Measurements from ENCODE around the gene PNLIPRP3.

The PNLIPRP3 gene

DNA sequence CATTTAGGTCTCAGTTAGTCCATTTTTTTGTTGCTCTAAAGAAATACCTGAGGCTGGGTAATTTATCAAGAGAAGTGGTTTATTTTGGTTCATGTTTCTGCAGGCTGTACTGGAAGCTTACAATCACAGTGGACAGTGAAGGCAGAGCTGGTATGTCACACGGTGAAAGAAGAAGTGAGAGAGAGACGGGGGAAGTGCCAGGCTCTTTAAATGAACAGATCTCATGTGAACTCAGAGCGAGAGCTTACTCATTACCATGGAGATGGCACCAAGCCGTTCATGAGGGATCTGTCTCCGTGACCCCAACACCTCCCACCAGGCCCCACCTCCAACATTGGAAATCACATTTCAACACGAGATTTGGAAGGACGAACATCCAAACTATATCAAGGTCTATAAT, 18.9 kb upstream of the PNLIPRP3 start:
- FAIRE-seq = no peak
- TF ChIP-seq POLR2AphosphoS5 (IDR thresholded peaks at IDR 0.05; ENCODE audit: low read depth, low read length) (no peak), SPI1 (IDR thresholded peaks at IDR 0.05; ENCODE audit: low read depth, low read length) (peak; percentile 53; the same call in 1 of the 2 replicates), PAX5 (IDR thresholded peaks at IDR 0.05; ENCODE audit: insufficient read depth, low read length, severe bottlenecking) (no peak), TAF1 (IDR thresholded peaks at IDR 0.05; ENCODE audit: low read depth, low read length) (no peak), POU2F2 (IDR thresholded peaks at IDR 0.05; ENCODE audit: low read depth, low read length) (no peak), POLR2A (IDR thresholded peaks at IDR 0.05; ENCODE audit: low read depth, low read length) (no peak)
- no peak for DNase-seq (ENCODE audit: insufficient read length, low spot score)

DNA sequence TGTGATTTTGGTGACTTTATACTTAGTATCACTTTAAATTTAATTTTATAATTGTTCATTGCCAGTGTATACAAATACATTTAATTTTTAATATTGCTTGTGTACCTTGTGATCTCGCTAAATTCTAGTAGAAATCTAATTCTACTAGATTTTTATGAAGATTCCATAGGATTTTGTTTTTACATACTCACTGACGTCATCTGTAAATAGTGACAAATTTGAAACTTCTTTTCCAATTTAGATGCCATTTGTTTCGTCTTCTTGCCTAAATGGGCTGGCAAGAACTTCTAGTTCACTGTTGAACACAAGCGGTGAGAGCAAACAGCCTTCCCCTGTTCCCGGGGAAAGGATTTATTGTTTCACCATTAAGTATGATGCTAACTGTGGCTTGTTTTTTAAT, 17.3 kb upstream of the PNLIPRP3 start:
- no peak for DNase-seq (ENCODE audit: insufficient read length, low spot score)
- no peak for FAIRE-seq
- TF ChIP-seq SPI1 (IDR thresholded peaks at IDR 0.05; ENCODE audit: low read depth, low read length) (no peak), PAX5 (IDR thresholded peaks at IDR 0.05; ENCODE audit: insufficient read depth, low read length, severe bottlenecking) (no peak), POLR2A (IDR thresholded peaks at IDR 0.05; ENCODE audit: low read depth, low read length) (no peak), POLR2AphosphoS5 (IDR thresholded peaks at IDR 0.05; ENCODE audit: low read depth, low read length) (no peak), POU2F2 (IDR thresholded peaks at IDR 0.05; ENCODE audit: low read depth, low read length) (no peak), TAF1 (IDR thresholded peaks at IDR 0.05; ENCODE audit: low read depth, low read length) (no peak)

DNA sequence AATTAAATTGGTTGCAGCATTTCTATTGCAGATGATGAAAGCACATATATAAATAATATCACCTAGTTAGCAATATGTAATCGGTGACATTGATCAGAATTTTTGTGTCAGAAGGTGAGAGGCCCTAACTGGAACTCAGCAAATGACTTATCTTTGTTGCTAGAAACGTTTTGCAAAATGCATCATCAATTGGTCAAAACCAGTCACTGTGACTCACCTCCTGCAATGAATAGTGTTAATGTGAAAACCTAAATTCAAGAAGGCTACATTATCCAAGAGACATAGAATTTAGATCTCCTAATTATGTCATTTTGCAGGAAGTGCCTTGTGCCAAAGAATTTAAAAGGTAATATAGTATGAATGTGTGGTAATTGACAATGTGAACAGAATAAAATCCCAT, 9.8 kb upstream of the PNLIPRP3 start:
- DNase-seq (ENCODE audit: insufficient read length, low spot score) (no peak), FAIRE-seq (no peak)
- no peak for TF ChIP-seq POU2F2 (IDR thresholded peaks at IDR 0.05; ENCODE audit: low read depth, low read length)
- no peak for TF ChIP-seq TAF1 (IDR thresholded peaks at IDR 0.05; ENCODE audit: low read depth, low read length)
- no peak for TF ChIP-seq POLR2AphosphoS5 (IDR thresholded peaks at IDR 0.05; ENCODE audit: low read depth, low read length)
- TF ChIP-seq PAX5 (IDR thresholded peaks at IDR 0.05; ENCODE audit: insufficient read depth, low read length, severe bottlenecking) = no peak
- no peak for TF ChIP-seq SPI1 (IDR thresholded peaks at IDR 0.05; ENCODE audit: low read depth, low read length)
- no peak for TF ChIP-seq POLR2A (IDR thresholded peaks at IDR 0.05; ENCODE audit: low read depth, low read length)

DNA sequence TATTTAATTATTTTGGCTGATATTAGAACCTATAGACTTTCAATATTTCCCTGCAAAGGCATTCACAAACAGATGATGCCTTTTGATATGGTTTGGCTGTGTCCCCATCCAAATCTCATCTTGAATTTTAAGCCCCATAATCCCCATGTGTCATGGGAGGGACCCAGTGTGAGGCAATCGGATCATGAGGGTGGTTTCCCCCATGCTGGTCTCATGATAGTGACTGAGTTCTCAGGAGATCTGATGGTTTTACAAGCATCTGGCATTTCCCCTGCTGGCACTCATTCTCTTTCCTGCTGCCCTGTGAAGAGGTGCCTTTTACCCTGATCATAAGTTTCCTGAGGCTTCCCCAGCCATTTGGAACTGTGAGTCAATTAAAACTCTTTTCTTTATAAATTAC, 9.3 kb upstream of the PNLIPRP3 start:
- FAIRE-seq (no peak), DNase-seq (ENCODE audit: insufficient read length, low spot score) (no peak)
- TF ChIP-seq POU2F2 (IDR thresholded peaks at IDR 0.05; ENCODE audit: low read depth, low read length) = no peak
- TF ChIP-seq POLR2A (IDR thresholded peaks at IDR 0.05; ENCODE audit: low read depth, low read length) = no peak
- TF ChIP-seq SPI1 (IDR thresholded peaks at IDR 0.05; ENCODE audit: low read depth, low read length) = no peak
- no peak for TF ChIP-seq PAX5 (IDR thresholded peaks at IDR 0.05; ENCODE audit: insufficient read depth, low read length, severe bottlenecking)
- TF ChIP-seq TAF1 (IDR thresholded peaks at IDR 0.05; ENCODE audit: low read depth, low read length) = no peak
- no peak for TF ChIP-seq POLR2AphosphoS5 (IDR thresholded peaks at IDR 0.05; ENCODE audit: low read depth, low read length)

- TF ChIP-seq POU2F2 (IDR thresholded peaks at IDR 0.05; ENCODE audit: low read depth, low read length) (no peak), TAF1 (IDR thresholded peaks at IDR 0.05; ENCODE audit: low read depth, low read length) (no peak), PAX5 (IDR thresholded peaks at IDR 0.05; ENCODE audit: insufficient read depth, low read length, severe bottlenecking) (no peak), POLR2AphosphoS5 (IDR thresholded peaks at IDR 0.05; ENCODE audit: low read depth, low read length) (no peak), SPI1 (IDR thresholded peaks at IDR 0.05; ENCODE audit: low read depth, low read length) (no peak), POLR2A (IDR thresholded peaks at IDR 0.05; ENCODE audit: low read depth, low read length) (no peak)
- DNase-seq (ENCODE audit: insufficient read length, low spot score) (no peak), FAIRE-seq (no peak)
Measured at GRCh38 chr10:116421815-116422214, 5.8 kb upstream of the PNLIPRP3 start.

GRCh38 chr10:116429288-116429977, 1.8 kb downstream of the PNLIPRP3 start:
- no peak for TF ChIP-seq POLR2A (IDR thresholded peaks at IDR 0.05; ENCODE audit: low read depth, low read length)
- no peak for TF ChIP-seq POLR2AphosphoS5 (IDR thresholded peaks at IDR 0.05; ENCODE audit: low read depth, low read length)
- TF ChIP-seq SPI1 (IDR thresholded peaks at IDR 0.05; ENCODE audit: low read depth, low read length) = no peak
- no peak for TF ChIP-seq POU2F2 (IDR thresholded peaks at IDR 0.05; ENCODE audit: low read depth, low read length)
- TF ChIP-seq PAX5 (IDR thresholded peaks at IDR 0.05; ENCODE audit: insufficient read depth, low read length, severe bottlenecking) = no peak
- no peak for TF ChIP-seq TAF1 (IDR thresholded peaks at IDR 0.05; ENCODE audit: low read depth, low read length)
- FAIRE-seq (no peak), DNase-seq (ENCODE audit: insufficient read length, low spot score) (no peak)

- DNase-seq (ENCODE audit: insufficient read length, low spot score) (no peak), FAIRE-seq (no peak)
- no peak for TF ChIP-seq POLR2AphosphoS5 (IDR thresholded peaks at IDR 0.05; ENCODE audit: low read depth, low read length)
- TF ChIP-seq TAF1 (IDR thresholded peaks at IDR 0.05; ENCODE audit: low read depth, low read length) = no peak
- TF ChIP-seq POLR2A (IDR thresholded peaks at IDR 0.05; ENCODE audit: low read depth, low read length) = no peak
- no peak for TF ChIP-seq PAX5 (IDR thresholded peaks at IDR 0.05; ENCODE audit: insufficient read depth, low read length, severe bottlenecking)
- TF ChIP-seq POU2F2 (IDR thresholded peaks at IDR 0.05; ENCODE audit: low read depth, low read length) = no peak
- TF ChIP-seq SPI1 (IDR thresholded peaks at IDR 0.05; ENCODE audit: low read depth, low read length) = no peak
Measured at GRCh38 chr10:116430288-116430687, 2.6 kb downstream of the PNLIPRP3 start.

- DNase-seq (ENCODE audit: insufficient read length, low spot score) (no peak), FAIRE-seq (no peak)
- TF ChIP-seq POLR2A (IDR thresholded peaks at IDR 0.05; ENCODE audit: low read depth, low read length) = no peak
- no peak for TF ChIP-seq PAX5 (IDR thresholded peaks at IDR 0.05; ENCODE audit: insufficient read depth, low read length, severe bottlenecking)
Measured at GRCh38 chr10:116431598-116431997, 4.0 kb downstream of the PNLIPRP3 start.

GRCh38 chr10:116437076-116437692, 9.5 kb downstream of the PNLIPRP3 start:
- DNase-seq (ENCODE audit: insufficient read length, low spot score) (no peak), FAIRE-seq (no peak)
- TF ChIP-seq POLR2A (IDR thresholded peaks at IDR 0.05; ENCODE audit: low read depth, low read length) (no peak), SPI1 (IDR thresholded peaks at IDR 0.05; ENCODE audit: low read depth, low read length) (no peak), TAF1 (IDR thresholded peaks at IDR 0.05; ENCODE audit: low read depth, low read length) (no peak), POLR2AphosphoS5 (IDR thresholded peaks at IDR 0.05; ENCODE audit: low read depth, low read length) (no peak), POU2F2 (IDR thresholded peaks at IDR 0.05; ENCODE audit: low read depth, low read length) (no peak)

All from GM12891 (cell line).